GM18867 (cell line): ENCODE data around the gene BIK.
A peak's percentile ranks its signal among the peaks of the same experiment; 100 is the strongest.

Source experiments
- ATAC-seq: cut with Tn5 transposase; IDR thresholded peaks from one replicate; pipeline ENCODE4 v1.9.1; 2021; ENCODE audit warnings: mild to moderate bottlenecking, moderate library complexity; ENCODE audit not compliant: unreplicated experiment

The BIK gene, protein sequence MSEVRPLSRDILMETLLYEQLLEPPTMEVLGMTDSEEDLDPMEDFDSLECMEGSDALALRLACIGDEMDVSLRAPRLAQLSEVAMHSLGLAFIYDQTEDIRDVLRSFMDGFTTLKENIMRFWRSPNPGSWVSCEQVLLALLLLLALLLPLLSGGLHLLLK

DNA sequence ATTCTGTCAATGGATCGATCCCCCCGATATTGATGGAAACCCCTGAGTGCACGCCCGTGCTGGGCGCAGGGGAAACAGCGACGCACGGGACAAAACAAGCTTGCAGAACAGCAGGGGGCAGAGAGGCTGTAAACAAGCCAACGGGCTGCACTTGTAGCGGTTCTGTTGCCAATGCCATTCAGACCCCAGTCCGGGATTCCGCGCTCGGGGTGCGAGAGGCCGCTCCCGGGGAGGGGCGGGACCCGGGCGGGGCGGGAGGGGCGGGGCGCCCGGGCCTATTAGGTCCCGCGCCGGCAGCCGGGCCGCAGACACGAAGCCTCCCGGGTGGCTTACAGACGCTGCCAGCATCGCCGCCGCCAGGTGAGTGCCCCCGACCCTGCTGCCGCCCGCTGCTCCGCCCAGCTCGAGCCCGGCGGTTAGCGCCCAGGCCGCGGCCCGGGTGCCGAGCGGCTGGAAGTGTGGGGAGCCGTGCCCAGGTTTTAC, at the start of gene BIK:
TSS of gene BIK (plus strand) at position 307 of the 483 bp plus-strand sequence. CDS start 13,273 bp downstream, outside the sequence.
- ATAC-seq: no peak

DNA sequence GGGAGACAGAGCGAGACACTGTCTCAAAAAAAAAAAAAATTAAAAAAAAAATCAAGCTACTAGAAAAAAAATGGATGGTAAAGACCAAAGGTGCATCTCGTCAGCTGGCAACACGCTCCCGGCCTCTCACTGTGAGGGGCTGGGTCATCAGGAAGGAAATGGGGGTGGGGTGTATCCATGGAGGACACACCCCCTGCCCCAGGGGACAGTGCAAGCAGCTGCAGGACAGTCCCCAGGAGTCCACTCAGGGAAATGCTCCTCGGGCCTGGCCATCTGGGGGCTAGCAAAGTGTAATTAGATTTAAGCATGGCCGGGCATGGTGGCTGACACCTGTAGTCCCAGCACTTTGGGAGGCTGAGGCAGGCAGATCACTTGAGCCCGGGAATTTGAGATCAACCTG, 44.4 kb upstream of the BIK start:
- ATAC-seq: no peak

DNA sequence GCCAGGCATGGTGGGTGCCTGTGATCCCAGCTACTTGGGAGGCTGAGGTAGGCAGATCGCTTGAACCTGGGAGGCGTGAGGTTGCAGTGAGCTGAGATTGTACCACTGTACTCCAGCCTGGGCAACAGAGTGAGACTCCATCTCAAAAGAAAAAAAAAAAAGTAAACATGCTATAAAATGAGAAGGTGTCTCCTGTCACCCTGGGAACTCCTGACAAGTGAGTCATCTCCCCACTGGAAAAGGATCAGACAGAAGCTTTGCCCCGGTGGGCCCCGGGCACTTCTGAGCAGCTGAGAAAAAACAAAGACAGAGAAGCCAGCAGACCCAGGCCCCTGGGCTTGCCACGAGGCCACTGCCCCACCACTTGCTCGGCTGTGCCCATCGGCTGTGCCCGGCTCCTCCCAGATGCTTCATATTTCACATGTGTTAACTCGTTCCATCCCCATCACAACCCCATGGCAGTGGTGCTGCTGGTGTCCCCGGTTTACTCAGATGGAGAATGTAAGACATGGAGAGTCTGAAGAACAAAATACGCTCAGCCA, 43.6 kb upstream of the BIK start:
- ATAC-seq: no peak

DNA sequence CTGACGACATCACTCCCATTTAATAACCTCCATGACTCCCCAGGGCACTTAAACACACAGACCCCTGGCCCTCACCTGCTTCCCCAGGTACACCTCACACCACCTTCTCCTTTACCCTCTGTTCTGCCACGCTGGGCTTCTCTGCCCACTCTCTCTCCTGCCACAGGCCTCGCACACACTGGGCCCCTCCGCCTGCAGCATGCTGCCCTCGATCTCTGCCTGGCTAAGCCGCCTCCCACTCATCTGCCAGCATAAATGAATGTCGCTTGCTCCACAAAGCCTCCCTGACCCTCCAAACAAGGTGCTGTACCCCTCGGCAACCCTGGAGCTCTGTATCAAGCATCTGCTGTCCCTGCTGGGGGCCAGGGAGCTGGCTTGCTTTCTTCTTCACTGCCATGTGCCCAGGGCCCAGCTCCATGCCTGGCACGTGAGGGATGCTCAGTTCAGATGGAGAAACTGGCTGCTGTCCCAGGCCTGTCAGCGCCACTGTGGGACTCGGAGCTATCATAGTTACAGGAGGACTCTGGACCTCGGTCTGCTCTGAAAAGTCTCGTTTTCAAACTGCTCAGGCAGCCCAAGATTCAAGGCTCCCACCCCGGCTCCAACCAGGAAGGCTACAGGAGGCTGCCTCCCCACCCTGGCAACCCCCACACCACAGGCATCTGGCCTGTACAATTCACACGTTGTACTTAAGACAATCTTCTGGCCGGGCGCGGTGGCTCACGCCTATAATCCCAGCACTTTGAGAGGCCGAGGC, 33.3 kb upstream of the BIK start:
- no peak for ATAC-seq

DNA sequence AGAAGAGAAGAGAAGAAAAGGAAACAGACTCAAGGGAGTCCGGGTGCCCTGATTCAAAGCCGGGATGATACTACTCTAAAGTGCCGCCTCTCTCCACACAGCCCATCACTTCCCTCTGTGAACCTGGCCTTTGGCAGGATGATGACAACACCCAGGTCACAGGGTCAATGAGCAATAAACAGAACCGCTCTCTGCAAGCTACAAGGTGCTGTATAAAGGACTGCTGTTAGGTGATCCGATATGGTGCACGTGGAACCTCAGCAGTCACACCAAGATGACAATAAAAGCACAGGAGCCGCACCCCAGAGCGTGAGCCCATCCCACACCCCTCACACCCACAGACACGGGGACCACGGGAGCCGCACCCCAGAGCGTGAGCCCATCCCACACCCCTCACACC, 32.0 kb upstream of the BIK start:
- ATAC-seq: no peak

DNA sequence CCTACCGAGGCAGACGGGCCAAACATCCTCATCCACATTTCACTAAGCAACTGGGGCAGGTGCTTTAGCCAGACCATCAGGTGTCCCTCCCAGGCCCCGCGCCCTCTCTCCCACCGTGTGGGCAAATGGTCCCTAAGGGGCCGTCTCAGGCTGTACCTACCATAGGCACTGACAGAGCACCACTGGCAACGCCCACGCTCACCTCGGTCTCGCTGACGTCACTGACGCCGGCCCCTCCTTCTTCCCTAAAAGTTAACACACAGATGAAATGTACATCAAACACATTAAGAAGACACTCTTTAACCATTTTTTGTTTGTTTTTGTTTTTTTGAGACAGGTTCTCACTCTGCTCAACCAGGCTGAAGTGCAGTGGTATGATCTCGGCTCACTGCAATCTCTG, 30.8 kb upstream of the BIK start:
- no peak for ATAC-seq

DNA sequence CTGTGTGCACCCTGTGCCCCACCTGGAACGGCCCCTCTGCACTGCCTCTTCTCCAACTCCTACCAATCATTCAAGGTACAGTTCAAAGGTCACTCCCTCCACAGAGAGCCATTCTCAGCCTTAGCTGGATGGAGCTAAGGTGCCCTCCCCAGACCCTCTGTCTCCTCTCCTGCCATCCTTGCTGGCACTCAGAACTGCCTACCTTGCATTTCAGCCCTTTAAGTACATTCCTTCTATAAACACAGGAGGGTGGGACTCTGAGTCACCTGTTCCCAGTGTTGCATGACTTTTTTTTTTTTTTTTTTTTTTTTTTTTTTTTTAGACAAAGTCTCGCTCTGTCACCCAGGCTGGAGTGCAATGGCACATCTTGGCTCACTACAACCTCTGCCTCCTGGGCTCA, 29.9 kb upstream of the BIK start:
- ATAC-seq: no peak

DNA sequence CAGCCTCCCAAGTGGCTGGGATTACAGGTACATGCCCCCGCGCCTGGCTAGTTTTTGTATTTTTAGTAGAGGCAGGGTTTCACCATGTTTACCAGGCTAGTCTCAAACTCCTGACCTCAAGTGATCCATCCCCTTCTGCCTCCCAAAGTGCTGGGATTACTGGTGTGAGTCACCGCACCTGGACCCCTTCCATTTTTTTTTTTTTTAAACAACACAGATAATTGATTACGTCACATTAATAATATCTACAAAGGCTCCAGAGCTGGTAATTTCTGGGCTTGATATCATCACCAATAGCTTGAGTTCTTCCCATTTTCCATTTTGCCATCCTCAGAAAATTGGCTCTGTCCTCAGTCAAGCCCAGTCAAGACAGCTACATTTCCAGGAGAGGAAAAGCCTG, 28.6 kb upstream of the BIK start:
- ATAC-seq: no peak

DNA sequence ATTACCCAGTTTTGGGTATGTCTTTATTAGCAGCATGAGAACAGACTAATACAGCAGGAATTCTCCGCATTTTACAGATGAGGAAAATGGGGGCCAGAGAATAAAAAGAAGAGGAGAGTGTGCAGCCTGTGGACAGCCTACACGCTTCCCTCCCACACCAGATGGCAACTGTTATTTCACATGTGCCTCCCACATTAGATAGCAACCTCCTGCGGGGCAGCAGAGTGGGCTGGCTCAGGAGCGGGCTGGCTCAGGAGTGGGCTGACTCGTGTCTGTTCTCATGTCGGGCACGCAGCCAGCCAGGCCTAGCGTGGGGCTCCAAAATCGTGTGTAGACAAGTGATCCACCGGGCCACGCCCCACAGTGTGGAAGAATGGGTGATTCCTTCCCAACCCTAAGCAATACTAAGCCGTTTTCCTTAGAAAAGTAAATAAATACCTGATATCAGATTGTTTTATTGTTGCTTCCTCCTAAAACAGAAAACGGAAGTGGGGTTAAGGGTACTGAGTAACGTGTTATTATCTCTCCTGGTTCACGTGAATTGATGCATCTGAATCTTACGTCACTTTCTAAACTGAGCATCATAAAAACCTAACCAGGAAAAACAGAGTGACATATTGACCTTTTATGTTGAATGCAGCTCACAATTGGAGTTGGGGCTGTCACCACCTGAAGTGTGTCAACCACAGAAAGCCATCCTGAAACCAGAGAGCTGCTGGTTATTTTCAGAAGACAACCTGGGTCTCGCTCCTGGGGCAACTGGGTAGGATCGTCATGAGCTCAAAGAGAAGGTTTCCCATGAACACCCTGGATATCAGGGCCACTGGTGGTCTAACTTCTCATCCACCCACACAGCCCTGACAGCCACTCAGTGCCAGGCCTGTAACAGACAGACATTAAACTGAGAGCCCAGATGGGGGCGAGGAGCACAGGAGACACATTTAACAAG, 24.6 kb upstream of the BIK start:
- ATAC-seq: no peak

DNA sequence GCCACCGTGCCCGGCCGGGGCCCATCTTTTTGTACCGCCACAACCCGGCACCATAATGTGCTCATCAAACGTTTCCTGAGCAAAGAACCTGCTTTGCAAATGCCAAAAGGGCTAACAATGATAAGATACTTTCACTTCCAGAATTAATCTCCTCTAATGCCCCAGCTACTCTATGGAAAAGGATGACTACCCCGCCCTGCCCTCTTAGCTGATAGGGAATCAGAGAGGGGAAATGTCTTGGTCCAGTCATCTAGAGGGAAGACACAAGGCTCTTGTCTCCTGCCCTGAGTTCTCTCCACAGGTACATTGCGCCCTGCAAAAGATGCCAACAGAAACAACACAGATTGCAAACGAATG, 21.9 kb upstream of the BIK start:
- no peak for ATAC-seq

DNA sequence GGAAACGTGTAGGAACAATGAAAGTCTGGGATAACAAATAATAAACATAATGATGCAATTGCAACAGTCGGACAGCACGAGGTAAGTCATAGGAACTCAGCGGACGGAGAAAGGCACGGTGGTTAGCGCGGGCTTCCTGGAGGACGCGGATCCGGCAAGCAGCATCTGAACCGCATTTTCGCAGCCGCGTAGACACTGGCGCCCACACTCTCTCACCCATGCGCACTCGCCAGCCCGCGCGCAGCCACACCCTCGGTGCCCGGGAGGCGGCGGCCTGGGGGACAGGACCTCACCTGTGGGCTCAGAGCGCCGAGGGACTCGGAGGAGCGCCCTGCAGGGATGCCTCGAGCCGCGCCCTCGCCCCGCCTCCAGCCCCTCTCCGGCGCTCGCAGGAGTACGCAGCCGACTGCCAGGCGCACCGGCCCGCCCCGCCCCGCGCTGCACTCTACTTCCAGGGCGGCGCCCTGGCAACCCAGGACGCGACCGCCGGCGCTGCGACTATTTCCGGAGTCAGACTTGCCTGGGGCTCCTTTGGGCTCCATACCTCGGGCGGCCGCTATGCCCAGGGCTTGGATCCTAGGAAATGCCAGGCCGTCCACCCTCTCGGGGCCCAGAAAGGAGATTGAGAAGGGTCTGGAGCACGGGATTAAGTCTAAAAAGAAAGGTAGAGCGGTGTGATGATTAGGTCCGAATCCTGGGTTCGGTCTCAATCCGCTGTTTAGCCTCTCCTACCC, 21.4 kb upstream of the BIK start, which contains the start of gene TTLL1:
TSS of gene TTLL1 (minus strand) at position 408 of the 734 bp plus-strand sequence. CDS start 13,805 bp downstream, outside the sequence.
- ATAC-seq: peak; percentile 78

DNA sequence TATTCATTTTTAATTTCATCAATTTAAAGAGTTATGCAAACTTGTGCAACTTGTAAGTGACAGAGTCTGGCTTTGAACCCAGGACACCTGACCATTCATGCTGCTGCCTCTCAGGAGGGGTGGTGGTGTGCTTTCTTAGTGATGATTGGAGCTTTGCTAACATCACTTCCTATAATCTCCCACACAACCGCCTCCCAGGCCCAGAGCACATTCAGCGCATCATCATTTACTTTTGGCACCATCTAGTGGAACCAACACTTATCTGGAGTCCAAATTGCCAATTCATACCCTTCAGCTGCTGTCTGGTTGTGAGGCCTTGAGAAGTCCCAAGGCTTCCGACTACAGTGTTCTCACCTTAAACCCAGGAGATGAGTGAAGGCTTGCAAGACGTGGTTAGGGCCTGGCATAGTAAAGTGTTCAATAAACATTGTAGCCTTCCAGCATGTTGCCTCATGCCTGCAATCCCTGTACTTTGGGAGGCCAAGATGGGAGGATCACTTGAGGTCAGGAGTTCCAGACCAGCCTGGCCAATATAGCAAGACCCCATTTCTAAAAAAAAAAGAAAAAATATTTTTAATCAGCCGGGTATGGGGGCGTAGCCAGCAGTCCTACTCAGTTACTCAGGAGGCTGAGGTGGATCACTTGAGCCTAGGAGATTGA, 20.3 kb upstream of the BIK start:
- ATAC-seq: no peak

DNA sequence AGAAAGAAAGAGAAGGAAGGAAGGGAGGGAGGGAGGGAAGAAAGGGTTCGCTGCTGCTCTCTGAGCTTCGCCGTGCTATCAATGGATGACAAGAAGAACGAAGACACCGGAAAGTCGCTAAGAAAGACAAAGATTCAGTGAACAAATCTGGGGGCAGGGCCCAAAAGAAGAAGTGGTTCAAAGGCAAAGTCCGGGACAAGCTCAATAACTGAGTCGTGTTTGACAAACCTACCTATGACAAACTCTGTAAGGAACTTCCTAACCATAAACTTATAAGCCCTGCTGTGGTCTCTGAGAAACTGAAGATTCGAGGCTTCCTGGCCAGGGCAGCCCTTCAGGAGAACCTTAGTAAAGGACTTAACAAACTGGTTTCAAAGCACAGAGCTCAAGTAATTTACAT, 18.5 kb upstream of the BIK start:
- no peak for ATAC-seq

DNA sequence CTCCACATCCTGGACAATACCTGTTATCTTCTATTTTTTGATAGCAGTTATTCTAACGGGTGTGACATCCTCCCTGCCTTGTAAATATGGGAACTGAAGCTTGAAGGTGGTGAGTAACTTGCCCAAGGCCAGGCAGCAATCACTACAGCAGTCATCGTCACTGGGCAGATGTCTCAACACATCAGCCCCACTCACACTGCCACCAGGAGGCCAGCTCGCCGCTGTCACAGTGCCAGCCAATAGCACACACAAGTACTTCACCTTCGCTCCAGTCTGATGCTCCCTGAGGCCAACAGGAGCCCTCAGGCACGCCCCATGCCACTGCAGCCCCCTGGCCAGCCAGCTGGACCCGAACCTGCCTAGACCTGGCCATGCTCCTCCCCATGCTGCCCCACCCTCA, 16.5 kb upstream of the BIK start:
- ATAC-seq: no peak

DNA sequence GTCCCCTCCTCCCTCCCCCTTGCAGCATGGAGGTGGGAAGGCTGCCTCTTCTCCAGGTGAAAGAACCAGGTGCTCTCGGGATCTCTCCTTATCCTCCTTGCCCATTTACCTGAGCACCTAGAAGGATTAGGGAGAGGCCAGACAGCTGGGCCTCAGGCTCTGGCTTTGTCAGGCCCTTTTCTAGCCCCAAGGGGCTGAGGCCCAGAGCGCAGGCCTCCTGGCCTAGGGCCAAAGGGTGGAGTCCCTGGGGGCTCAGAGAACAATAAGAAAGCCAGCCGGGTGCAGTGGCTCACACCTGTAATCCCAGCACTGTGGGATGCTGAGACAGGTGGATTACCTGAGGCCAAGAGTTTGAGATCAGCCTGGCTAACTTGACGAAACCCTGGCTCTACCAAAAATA, 16.0 kb upstream of the BIK start:
- no peak for ATAC-seq

DNA sequence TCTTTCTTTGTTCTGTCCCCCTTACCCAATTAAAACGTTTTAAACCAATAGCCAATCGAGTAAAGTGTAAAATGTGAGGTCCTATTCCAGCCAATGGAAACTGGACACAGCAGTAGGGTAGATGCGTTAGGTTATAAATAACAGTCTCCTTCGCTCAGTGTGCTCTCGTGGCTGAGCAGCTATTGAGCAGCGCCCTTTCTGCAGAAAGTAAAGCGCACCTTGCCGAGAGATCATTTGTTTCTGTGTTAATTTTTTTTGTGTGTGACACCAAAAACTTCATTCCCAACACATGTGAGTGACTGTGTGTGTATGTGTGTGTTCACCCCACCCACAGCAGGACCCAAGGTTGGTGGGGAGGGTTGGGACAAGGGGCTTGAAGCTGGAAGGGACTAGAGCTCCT, 14.1 kb upstream of the BIK start:
- no peak for ATAC-seq

DNA sequence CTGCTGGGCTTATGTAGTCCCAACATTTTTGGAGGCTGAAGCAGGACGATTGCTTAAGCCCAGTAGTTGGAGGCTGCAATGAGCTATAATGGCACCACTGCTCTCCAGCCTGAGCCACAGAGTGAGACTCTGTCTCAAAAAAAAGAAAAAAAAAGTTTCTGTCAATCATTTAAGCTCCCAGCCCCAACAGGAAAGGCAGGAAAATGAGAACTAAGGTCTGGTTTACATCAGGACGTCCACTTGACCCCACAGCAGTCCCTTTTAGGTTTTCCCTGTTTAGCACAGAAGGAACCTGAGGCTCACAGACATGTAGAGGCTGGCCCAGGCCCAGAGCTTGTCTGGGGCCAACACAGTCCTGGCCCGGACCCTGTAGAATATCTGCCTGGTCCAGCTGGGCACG, 12.2 kb upstream of the BIK start:
- no peak for ATAC-seq

DNA sequence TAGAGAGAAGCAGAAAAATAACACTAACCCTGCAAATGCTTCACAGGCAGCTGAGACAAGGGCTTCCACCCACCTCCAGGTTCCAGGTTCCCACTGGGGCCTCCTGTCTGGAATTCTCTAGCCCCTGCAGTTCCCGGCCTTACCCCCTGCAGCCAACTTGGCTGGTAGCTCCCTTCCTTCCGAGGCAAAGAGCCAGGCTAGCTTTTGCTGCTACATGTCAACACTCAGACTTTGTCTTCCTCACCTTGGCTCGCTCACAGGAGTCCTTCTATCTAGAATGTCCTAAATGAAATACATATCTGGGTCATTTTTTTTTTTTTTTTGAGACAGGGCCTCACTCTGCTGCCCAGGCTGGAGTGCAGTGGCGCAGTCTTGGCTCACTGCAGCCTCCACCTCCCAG, 11.5 kb upstream of the BIK start:
- no peak for ATAC-seq

DNA sequence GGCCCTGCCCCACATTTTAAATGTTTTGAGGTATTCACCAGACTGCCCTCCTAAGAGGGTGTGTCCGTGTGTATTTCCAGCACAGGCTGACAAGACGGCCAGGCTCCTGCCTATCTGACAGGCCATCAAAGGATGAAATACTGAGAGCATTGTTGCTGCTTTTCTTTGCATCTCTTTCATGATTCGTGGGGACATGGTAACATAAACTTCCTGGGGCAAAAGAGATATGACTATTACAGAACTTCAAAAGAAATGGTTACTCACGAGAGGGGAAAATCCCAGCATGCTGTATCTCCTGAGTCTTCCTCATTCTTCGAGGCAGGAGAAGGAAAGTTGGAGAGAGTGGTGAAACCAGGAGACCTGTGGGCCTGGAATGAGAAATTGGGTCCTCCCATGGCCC, 10.3 kb upstream of the BIK start:
- ATAC-seq: no peak

DNA sequence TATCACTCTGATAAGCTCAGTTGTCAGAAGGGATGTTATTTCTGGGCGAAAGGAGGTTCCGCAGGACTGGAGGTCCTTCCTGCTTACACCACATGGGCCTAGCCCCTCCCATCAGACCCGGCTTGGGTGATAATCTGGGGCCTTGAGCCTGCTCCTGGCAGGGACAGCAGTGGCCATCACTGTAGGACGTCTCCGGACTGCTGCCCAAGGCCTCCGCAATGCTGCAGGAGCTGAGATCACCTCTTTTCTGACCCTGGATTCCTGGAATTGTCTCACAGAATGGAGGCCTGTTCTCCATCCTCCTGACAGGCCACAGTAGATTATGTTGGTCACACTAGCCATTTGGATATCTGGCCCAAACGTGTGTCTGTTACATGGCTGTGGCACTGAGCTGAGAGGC, 9.2 kb upstream of the BIK start:
- no peak for ATAC-seq
